Stomach (tissue), 9 donors: ENCODE measurements around the gene PSMA1. TPM values are rescaled to one million over a fixed set of nuclear protein-coding genes. Genes with fewer than 3 reads are reported as not detected.

Source experiments
- DNase-seq, 2 donors: peaks; one replicate each; pipeline versions ENCODE4 v3.0.0 to v3.0.0-alpha.2; 2013 to 2019
- H3K27ac ChIP-seq, 5 donors: fragments of 200-600 bp in 4 of 5; sonication (generic) in 4 of 5; one replicate each; pipeline ENCODE4 v1.5.1; 2013 to 2019; ENCODE audit warnings: mild to moderate bottlenecking in 1 of 5, moderate library complexity in 1 of 5
- H3K27me3 ChIP-seq, 3 donors: fragments of 200-600 bp; sonication (generic); one replicate each; pipeline ENCODE4 v1.5.1; 2017 to 2019; ENCODE audit warnings: mixed run types in 1 of 3
- H3K36me3 ChIP-seq, 4 donors: fragments of 200-600 bp; sonication (generic); 1 replicate in 3 of 4; 2 replicates in 1 of 4; pipeline ENCODE4 v1.5.1; 2016 to 2019
- H3K4me1 ChIP-seq, 4 donors: fragments of 200-600 bp; sonication (generic); one replicate each; pipeline ENCODE4 v1.5.1; 2016 to 2019
- H3K4me3 ChIP-seq, 4 donors: fragments of 200-600 bp; sonication (generic) in 3 of 4; one replicate each; pipeline ENCODE4 v1.5.1; 2016 to 2019; ENCODE audit warnings: mild to moderate bottlenecking in 1 of 4
- H3K9me3 ChIP-seq, 4 donors: fragments of 200-600 bp; sonication (generic); one replicate each; pipeline ENCODE4 v1.5.1; 2016 to 2019
- EP300 ChIP-seq: sonication (generic); formaldehyde crosslinking; IDR thresholded peaks from one replicate; pipeline ENCODE4 v1.6.1; 2017; ENCODE audit warnings: antibody characterized with exemption
- POLR2A ChIP-seq, 4 donors: fragments of 450-650 bp; IDR thresholded peaks; one replicate each; pipeline ENCODE4 v1.6.1; 2016; ENCODE audit warnings: antibody characterized with exemption in 4 of 4, control low read depth in 2 of 4, mild to moderate bottlenecking in 1 of 4, moderate library complexity in 1 of 4
- POLR2AphosphoS5 ChIP-seq, 3 donors: sonication (generic); formaldehyde crosslinking; IDR thresholded peaks; one replicate each; pipeline ENCODE4 v1.6.1; 2016; ENCODE audit warnings: antibody characterized with exemption in 3 of 3
- WGBS, 5 donors: extraction: QIAGEN DNeasy Blood & Tissue Kit in 3 of 5; methylation state at CpG; one replicate each; pipeline versions ENCODE4 v1.1.5 to v1.1.7; 2013 to 2018; 5-methylcytosine and 5-hydroxymethylcytosine counted together
- intact Hi-C: fragments of 100-400 bp; cut with DNase I; formaldehyde crosslinking; loops from one replicate; pipeline ENCODE4 v1.15.1; 2023; ENCODE audit warnings: low total_unique reads
- polyA plus RNA-seq, 3 donors: library from polyadenylated mRNA; stranded (reverse); fragments of 200-250 nt; gene quantifications; one replicate each; pipeline ENCODE4 v1.2.3, GENCODE V29; 2013
- small RNA-seq, 4 donors: library from RNA; depleted of rRNA; stranded (forward); fragments of <200 nt; gene quantifications; one replicate each; pipeline ENCODE3, GENCODE V24; 2016
- total RNA-seq, 5 donors: library from RNA; depleted of rRNA; stranded (reverse); fragments of >200 nt; gene quantifications; one replicate each; pipeline versions ENCODE4 v1.1.0 to v1.2.3, GENCODE V29; 2014 to 2016
- TF ChIP-seq, protein P1 (sequence below), 7 experiments: fragments of 450-650 bp in 4 of 7; fragments of 200-600 bp in 3 of 7; sonication (generic) in 3 of 7; IDR thresholded peaks; one replicate each; pipeline ENCODE4 v1.5.1; 2016 to 2019; ENCODE audit warnings: antibody characterized with exemption in 7 of 7, control low read depth in 2 of 7, mild to moderate bottlenecking in 1 of 7
- donor health status: healthy with polysubstance abuse.
- donor health status: Bipolar disorder and iron deficiency.
- donor health status: healthy.

The PSMA1 gene
- total and polyA plus RNA-seq, 8 donors = 26.8 to 191 (median 114) TPM

DNA sequence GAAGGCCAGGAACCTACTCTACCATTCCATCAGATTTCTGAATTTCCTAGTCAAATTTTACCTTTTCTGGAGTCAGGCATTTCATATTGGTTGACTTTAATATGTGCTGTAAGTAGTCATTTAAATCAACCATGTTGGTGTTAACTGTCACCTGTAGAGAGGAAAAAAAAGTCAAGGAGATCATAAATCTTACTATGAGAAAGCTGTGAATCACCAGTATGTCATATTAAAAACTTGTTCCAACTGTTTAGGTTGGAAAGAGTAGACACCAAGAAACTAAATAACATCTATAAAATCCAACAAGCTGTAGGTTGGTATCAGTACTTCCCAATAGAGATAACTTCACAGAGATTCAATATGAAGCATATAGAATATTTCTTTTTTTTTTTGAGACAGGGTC, 60.0 kb downstream of the PSMA1 start:
- Histone ChIP-seq H3K4me3 (no peak overlapping the region), H3K9me3 (no peaks in the 10 kb centered on the region), H3K4me1 (peaks cover 0 to 6% (median 2%) of the 10 kb centered on the region in 4 donors), H3K36me3 (peaks cover 80 to 97% (median 94%) of the 10 kb centered on the region in 4 donors), H3K27me3 (no peaks in the 10 kb centered on the region), H3K27ac (no peak overlapping the region)
- TF ChIP-seq, protein P1, sequence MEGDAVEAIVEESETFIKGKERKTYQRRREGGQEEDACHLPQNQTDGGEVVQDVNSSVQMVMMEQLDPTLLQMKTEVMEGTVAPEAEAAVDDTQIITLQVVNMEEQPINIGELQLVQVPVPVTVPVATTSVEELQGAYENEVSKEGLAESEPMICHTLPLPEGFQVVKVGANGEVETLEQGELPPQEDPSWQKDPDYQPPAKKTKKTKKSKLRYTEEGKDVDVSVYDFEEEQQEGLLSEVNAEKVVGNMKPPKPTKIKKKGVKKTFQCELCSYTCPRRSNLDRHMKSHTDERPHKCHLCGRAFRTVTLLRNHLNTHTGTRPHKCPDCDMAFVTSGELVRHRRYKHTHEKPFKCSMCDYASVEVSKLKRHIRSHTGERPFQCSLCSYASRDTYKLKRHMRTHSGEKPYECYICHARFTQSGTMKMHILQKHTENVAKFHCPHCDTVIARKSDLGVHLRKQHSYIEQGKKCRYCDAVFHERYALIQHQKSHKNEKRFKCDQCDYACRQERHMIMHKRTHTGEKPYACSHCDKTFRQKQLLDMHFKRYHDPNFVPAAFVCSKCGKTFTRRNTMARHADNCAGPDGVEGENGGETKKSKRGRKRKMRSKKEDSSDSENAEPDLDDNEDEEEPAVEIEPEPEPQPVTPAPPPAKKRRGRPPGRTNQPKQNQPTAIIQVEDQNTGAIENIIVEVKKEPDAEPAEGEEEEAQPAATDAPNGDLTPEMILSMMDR (IDR thresholded peaks at IDR 0.05) = no peak
- no peak for TF ChIP-seq POLR2A (IDR thresholded peaks at IDR 0.05)
- intact Hi-C loops = no loop called here
- DNase-seq = no peak

DNA sequence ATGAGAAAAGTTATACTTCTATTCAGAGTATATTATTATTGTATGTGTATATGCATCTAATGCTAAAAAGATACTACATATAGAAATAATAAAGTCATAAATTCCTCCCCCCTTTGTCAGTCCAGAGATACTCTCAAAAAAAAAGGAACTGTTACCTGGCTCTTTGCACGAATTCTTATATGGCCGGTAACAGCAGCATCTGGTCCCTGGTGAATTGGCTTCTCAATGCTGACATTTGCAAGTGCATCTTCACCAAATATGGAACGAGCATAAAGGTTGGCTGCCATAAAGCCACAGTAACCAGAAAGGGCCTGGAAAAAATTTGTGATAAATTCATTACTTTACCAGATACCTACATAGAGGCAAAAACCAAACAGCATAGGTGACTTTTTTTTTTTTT, 61.8 kb downstream of the PSMA1 start:
- Histone ChIP-seq H3K27me3 (no peaks in the 10 kb centered on the region), H3K4me1 (peaks cover 0 to 8% (median 3%) of the 10 kb centered on the region in 4 donors), H3K4me3 (no peak overlapping the region), H3K27ac (no peak overlapping the region), H3K36me3 (peaks cover 62 to 79% (median 77%) of the 10 kb centered on the region in 4 donors), H3K9me3 (no peaks in the 10 kb centered on the region)
- 88 to 97% (median 90%) methylated on average over 3 of the region's 3 CpGs for WGBS, 5 donors
- no peak for DNase-seq
- TF ChIP-seq EP300 (no peak), POLR2AphosphoS5 (IDR thresholded peaks at IDR 0.05) (no peak)
- TF ChIP-seq, protein P1 (IDR thresholded peaks at IDR 0.05) = no peak
- intact Hi-C loops = no loop called here

DNA sequence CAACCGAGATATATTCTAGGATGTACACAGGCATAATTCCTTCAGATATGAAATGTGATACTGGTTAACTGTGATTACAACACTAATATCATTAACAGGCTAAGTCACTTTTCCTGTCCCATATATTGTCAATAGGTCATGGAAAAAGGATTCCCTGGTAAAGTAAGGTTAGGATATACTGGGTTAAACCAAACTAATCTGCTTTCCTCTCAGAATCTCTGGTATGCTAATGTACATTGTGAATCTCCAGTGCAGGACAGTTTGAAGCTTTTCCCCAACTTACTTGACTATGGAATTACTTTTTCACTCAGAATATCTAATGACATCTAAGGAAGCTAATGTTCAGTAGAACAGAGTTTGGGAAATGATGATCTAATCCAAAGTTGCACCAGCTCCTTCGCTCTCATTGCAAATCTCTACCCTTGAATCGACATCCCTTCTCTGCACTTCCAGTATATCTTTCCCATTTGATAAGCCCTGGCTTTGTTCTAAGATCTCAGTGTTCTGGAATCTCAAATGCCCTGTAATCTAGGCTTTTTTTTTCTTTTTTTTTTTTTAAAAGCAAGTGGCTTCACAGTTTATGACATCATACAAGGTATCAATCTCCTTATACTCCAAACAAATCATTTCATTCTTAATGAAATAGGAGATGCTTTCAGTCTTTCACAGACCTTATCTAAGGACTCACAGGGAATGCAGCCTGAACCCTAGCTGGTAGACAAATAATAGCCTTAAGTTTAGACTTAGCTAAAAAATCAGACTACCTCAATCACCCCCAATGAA, 64.3 kb downstream of the PSMA1 start:
- TF ChIP-seq, protein P1 (IDR thresholded peaks at IDR 0.05) = no peak
- TF ChIP-seq EP300 = no peak
- TF ChIP-seq POLR2A (IDR thresholded peaks at IDR 0.05) = no peak
- TF ChIP-seq POLR2AphosphoS5 (IDR thresholded peaks at IDR 0.05) = no peak
- Histone ChIP-seq H3K9me3 (no peaks in the 10 kb centered on the region), H3K27ac (peak overlapping the region in 2 of 5 donors; percentile 14 to 54), H3K36me3 (peaks cover 40 to 74% (median 67%) of the 10 kb centered on the region in 4 donors), H3K4me1 (peaks cover 0 to 8% (median 3%) of the 10 kb centered on the region in 4 donors), H3K27me3 (no peaks in the 10 kb centered on the region), H3K4me3 (no peak overlapping the region)
- intact Hi-C loops = no loop called here
- 48 to 86% (median 60%) methylated on average over 3 of the region's 3 CpGs for WGBS, 5 donors
- no peak for DNase-seq

Small RNA genes lying within 50 kb of the gene (small RNA-seq; reads per million reads assigned to genes)
- gene RNU7-49P = 0 reads per million in 4 donors

Other genes with a start within 250 kb of the PSMA1 start
- gene RRAS2, start 161.2 kb downstream of the PSMA1 start, total RNA-seq = 10 to 100 TPM in 3 of 5 donors, 1 to 10 TPM in 2; 1.2 to 65.0 (median 30.4) TPM
- 10 to 100 TPM; 13.8 to 20.7 (median 18.0) TPM for gene RRAS2, start 161.2 kb downstream of the PSMA1 start, polyA plus RNA-seq
- 100 to 1,000 TPM in 1 of 5 donors, 10 to 100 TPM in 4; 36.8 to 196 (median 69.2) TPM for gene COPB1, start 20.6 kb downstream of the PSMA1 start, total RNA-seq
- 10 to 100 TPM; 40.1 to 48.3 (median 45.3) TPM for gene COPB1, start 20.6 kb downstream of the PSMA1 start, polyA plus RNA-seq
- 10 to 100 TPM; 13.8 to 49.2 (median 19.3) TPM for gene PDE3B, start 123.4 kb upstream of the PSMA1 start, total RNA-seq
- 1 to 10 TPM; 1.2 TPM for gene PDE3B, start 123.4 kb upstream of the PSMA1 start, polyA plus RNA-seq